ENCODE measurements around the gene PTPRN2. TPM values are rescaled to one million over a fixed set of nuclear protein-coding genes. Genes with fewer than 3 reads are reported as not detected.
A peak's percentile ranks its signal among the peaks of the same experiment; 100 is the strongest.

The PTPRN2 gene
- total RNA-seq, 1 donor from 2014 or later = 11.4 TPM

DNA sequence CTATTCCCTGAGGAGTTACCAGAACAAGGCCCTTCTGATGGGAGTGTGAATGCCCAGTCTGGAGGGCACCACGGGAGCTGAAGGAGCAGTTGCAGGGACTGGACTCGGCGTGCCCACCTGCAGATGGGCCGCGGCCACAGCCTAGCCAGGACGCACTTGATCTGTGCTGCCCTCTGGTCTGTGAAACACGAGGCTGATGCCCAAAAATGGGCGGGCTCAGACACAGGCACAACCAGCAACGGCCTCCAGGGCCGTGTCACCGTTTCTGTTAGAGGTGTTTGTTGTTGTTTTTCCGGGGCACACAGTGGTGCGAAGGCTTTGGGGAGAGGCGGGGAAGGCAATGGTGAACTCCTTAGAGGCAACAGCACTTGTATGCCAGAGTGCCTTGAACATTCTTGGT is 1015.0 kb downstream of the PTPRN2 start:
- Mint-ChIP-seq H3K27ac (no peak overlapping the region), H3K4me1 (ENCODE audit: low read depth) (peaks cover 5% of the 10 kb centered on the region), H3K4me3 (ENCODE audit: low read depth) (no peak overlapping the region), H3K27me3 (peaks cover 15% of the 10 kb centered on the region), H3K9me3 (ENCODE audit: low read depth) (peaks cover 6% of the 10 kb centered on the region), H3K36me3 (ENCODE audit: insufficient read depth) (no peaks in the 10 kb centered on the region)
- TF ChIP-seq, protein P1, sequence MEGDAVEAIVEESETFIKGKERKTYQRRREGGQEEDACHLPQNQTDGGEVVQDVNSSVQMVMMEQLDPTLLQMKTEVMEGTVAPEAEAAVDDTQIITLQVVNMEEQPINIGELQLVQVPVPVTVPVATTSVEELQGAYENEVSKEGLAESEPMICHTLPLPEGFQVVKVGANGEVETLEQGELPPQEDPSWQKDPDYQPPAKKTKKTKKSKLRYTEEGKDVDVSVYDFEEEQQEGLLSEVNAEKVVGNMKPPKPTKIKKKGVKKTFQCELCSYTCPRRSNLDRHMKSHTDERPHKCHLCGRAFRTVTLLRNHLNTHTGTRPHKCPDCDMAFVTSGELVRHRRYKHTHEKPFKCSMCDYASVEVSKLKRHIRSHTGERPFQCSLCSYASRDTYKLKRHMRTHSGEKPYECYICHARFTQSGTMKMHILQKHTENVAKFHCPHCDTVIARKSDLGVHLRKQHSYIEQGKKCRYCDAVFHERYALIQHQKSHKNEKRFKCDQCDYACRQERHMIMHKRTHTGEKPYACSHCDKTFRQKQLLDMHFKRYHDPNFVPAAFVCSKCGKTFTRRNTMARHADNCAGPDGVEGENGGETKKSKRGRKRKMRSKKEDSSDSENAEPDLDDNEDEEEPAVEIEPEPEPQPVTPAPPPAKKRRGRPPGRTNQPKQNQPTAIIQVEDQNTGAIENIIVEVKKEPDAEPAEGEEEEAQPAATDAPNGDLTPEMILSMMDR (IDR thresholded peaks at IDR 0.05; ENCODE audit: unreplicated experiment) = no peak
- no peak for DNase-seq (ENCODE audit: low spot score, unreplicated experiment)

DNA sequence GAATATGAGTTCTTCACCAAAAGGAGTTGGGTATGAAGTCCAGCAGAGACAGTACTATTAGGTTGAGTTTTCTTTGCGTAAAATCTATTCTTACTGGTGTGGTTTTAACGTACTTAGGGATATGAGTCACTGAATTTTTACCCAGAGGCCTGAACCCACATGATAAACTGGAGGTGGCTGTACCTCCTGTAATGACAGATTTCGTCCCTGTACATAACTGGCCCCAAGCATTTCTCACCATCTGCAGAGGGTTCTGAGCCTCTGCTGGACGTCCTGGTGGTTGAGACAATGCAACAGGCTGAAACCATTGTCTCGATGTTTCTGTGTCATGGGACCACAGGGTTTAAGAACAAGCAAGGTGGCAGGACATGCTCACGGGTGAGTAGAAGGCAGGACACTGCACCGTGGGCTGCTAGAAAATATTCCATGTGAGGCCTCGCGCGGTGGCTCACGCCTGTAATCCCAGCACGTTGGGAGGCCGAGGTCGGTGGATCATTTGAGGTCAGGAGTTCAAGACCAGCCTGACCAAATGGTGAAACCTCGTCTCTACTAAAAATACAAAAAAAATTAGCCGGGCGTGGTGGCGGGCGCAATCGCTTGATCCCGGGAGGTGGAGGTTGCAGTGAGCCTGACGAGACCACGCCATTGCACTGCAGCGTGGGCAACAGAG is 1017.0 kb downstream of the PTPRN2 start:
- TF ChIP-seq, protein P1 (IDR thresholded peaks at IDR 0.05; ENCODE audit: unreplicated experiment) = no peak
- H3K4me3 Mint-ChIP-seq (ENCODE audit: low read depth) = no peak overlapping the region
- peaks cover 5% of the 10 kb centered on the region for H3K4me1 Mint-ChIP-seq (ENCODE audit: low read depth)
- H3K27ac Mint-ChIP-seq = no peak overlapping the region
- peaks cover 12% of the 10 kb centered on the region for H3K27me3 Mint-ChIP-seq
- no peak for DNase-seq (ENCODE audit: low spot score, unreplicated experiment)
- peaks cover 6% of the 10 kb centered on the region for H3K9me3 Mint-ChIP-seq (ENCODE audit: low read depth)
- H3K36me3 Mint-ChIP-seq (ENCODE audit: insufficient read depth) = no peaks in the 10 kb centered on the region

DNA sequence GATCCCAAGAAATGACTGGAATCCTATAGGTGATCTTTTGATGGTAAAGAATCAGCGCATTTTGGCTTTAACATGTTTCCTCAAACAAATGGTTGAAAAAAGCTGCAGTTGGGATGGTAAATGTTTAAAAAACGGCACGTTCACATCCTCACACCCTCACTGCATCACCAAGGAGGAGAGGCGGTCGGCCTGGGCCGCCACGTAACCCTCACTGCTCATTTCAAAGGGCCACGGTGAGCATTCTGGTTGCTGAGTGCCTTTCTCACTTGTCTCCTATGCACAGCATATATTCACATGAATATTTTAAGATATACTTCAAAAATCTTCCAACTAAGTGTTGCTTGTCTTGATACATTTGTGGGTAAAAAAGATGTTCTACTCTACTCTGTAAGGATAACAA is 1017.7 kb downstream of the PTPRN2 start:
- H3K36me3 Mint-ChIP-seq (ENCODE audit: insufficient read depth) = no peaks in the 10 kb centered on the region
- peaks cover 6% of the 10 kb centered on the region for H3K9me3 Mint-ChIP-seq (ENCODE audit: low read depth)
- TF ChIP-seq, protein P1 (IDR thresholded peaks at IDR 0.05; ENCODE audit: unreplicated experiment) = no peak
- no peak overlapping the region for H3K27ac Mint-ChIP-seq
- H3K27me3 Mint-ChIP-seq = peaks cover 12% of the 10 kb centered on the region
- no peak for DNase-seq (ENCODE audit: low spot score, unreplicated experiment)
- H3K4me1 Mint-ChIP-seq (ENCODE audit: low read depth) = peaks cover 5% of the 10 kb centered on the region
- H3K4me3 Mint-ChIP-seq (ENCODE audit: low read depth) = no peak overlapping the region

DNA sequence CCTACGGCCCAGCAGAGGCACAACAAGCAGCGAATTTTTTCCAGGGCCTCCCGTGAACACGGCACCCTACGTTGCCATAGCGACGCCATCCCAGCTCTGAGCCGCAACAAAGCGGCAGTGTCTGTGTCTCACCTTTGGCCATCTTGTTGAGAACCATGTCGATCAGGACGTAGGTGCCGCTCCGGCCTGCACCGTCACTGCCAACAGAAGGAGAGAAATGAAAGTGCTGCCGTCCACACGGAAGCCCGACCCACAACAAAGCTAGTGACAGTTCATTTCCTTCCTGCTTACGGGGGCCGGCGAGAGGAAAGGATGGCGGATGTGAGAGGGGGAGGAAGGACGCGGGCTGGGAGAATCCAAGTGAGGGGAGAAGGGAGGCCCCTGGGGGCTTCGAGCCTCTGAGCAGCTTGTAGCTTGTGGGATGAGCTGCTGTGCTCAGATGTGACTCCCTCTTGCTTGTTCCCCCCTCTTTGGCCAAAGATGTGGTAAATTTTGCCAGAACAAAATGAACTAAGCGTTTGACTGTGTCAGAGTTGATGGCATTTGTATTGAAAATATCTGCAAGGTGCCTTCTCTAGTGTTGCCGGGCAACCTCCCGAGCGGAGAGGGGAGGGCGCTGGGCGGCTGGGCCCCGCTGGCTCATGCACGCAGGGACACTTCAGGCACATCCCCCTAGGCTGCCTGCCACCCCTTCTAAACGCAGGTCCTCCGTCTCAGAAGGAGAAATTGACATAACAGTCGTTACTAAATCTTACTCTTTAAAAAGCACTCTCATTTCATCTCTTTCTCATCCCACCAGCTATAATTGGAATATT is 1018.6 kb downstream of the PTPRN2 start:
- H3K9me3 Mint-ChIP-seq (ENCODE audit: low read depth) = peaks cover 5% of the 10 kb centered on the region
- H3K27me3 Mint-ChIP-seq = peaks cover 11% of the 10 kb centered on the region
- H3K36me3 Mint-ChIP-seq (ENCODE audit: insufficient read depth) = no peaks in the 10 kb centered on the region
- peak overlapping the region; percentile 93 for H3K27ac Mint-ChIP-seq
- TF ChIP-seq, protein P1 (IDR thresholded peaks at IDR 0.05; ENCODE audit: unreplicated experiment) = no peak
- H3K4me3 Mint-ChIP-seq (ENCODE audit: low read depth) = peak overlapping the region; percentile 74
- DNase-seq (ENCODE audit: low spot score, unreplicated experiment) = no peak
- peaks cover 5% of the 10 kb centered on the region for H3K4me1 Mint-ChIP-seq (ENCODE audit: low read depth)

DNA sequence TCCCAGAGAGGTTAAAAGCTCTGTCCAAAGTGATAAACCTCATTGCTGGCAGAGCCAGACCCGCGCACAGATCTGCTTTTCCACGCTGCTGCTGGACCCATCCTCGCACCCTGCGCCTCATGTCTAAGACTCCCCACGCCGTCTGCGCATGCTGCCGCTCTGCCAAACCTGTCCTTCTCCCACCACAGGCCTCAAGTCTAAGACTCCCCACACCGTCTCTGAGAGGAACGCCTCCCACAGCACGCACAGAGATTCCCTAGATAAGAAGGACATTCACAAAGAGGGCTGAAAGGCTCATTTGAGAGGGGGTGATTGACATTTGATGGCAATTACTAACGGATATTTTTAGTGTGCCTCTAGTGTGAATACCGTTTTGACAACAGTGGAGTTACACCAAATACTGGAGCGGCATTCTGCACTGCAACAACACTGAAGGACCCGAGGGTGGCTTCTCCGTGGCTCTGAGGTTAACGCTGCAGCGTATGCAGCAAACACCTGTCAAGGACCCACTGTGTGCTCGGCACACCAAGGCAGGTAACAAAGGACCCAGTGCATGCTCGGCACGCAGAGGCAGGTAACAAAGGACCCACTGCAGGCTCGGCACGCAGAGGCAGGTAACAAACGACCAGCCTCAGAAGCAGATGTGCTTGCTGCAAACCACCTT is 1019.4 kb downstream of the PTPRN2 start:
- TF ChIP-seq, protein P1 (IDR thresholded peaks at IDR 0.05; ENCODE audit: unreplicated experiment) = no peak
- peak overlapping the region; percentile 74 for H3K4me3 Mint-ChIP-seq (ENCODE audit: low read depth)
- H3K27me3 Mint-ChIP-seq = peaks cover 6% of the 10 kb centered on the region
- no peaks in the 10 kb centered on the region for H3K36me3 Mint-ChIP-seq (ENCODE audit: insufficient read depth)
- no peak overlapping the region for H3K27ac Mint-ChIP-seq
- DNase-seq (ENCODE audit: low spot score, unreplicated experiment) = no peak
- no peaks in the 10 kb centered on the region for H3K9me3 Mint-ChIP-seq (ENCODE audit: low read depth)
- H3K4me1 Mint-ChIP-seq (ENCODE audit: low read depth) = peaks cover 5% of the 10 kb centered on the region
